Measurements from ENCODE around the gene PLA2G12A.

Gene PLA2G12A

GRCh38 chr4:109755656-109756055, 25.8 kb upstream of the PLA2G12A start:
- Histone ChIP-seq H3K4me1 (ENCODE audit: low read length) (no peaks in the 10 kb centered on the region), H2AFZ (ENCODE audit: low read depth, low read length) (no peak overlapping the region), H3K36me3 (replicated peaks; ENCODE audit: low read depth, low read length) (no peaks in the 10 kb centered on the region)

GRCh38 chr4:109754093-109754857, 24.4 kb upstream of the PLA2G12A start:
- no peaks in the 10 kb centered on the region for H4K20me1 ChIP-seq (ENCODE audit: insufficient read depth, low read length)
- no peak overlapping the region for H2AFZ ChIP-seq (ENCODE audit: low read depth, low read length)
- no peak overlapping the region for H3K4me2 ChIP-seq (ENCODE audit: low read length)
- H3K9me3 ChIP-seq (ENCODE audit: insufficient read depth, low read length) = no peaks in the 10 kb centered on the region
- H3K4me3 ChIP-seq (ENCODE audit: low read length) = no peak overlapping the region
- no peaks in the 10 kb centered on the region for H3K27me3 ChIP-seq (ENCODE audit: low read depth, low read length)
- TF ChIP-seq EZH2phosphoT487 (IDR thresholded peaks at IDR 0.05; ENCODE audit: low read depth) = no peak
- no peak for TF ChIP-seq CTCF (IDR thresholded peaks at IDR 0.05; ENCODE audit: low read depth, low read length)
- H3K27ac ChIP-seq (ENCODE audit: low read length) = no peak overlapping the region
- H3K4me1 ChIP-seq (ENCODE audit: low read length) = no peaks in the 10 kb centered on the region
- no peak overlapping the region for H3K9ac ChIP-seq (ENCODE audit: low read length)
- no peaks in the 10 kb centered on the region for H3K79me2 ChIP-seq (ENCODE audit: low read length)
- H3K36me3 ChIP-seq (replicated peaks; ENCODE audit: low read depth, low read length) = no peaks in the 10 kb centered on the region

More at GRCh38 chr4:109755656-109756055, 25.8 kb upstream of the PLA2G12A start:
- Histone ChIP-seq H3K9ac (ENCODE audit: low read length) (no peak overlapping the region), H3K27me3 (ENCODE audit: low read depth, low read length) (no peaks in the 10 kb centered on the region), H3K79me2 (ENCODE audit: low read length) (no peaks in the 10 kb centered on the region), H3K27ac (ENCODE audit: low read length) (no peak overlapping the region), H3K4me3 (ENCODE audit: low read length) (no peak overlapping the region), H4K20me1 (ENCODE audit: insufficient read depth, low read length) (no peaks in the 10 kb centered on the region), H3K4me2 (ENCODE audit: low read length) (no peak overlapping the region), H3K9me3 (ENCODE audit: insufficient read depth, low read length) (no peaks in the 10 kb centered on the region)
- TF ChIP-seq EZH2phosphoT487 (IDR thresholded peaks at IDR 0.05; ENCODE audit: low read depth) = no peak
- no peak for TF ChIP-seq CTCF (IDR thresholded peaks at IDR 0.05; ENCODE audit: low read depth, low read length)

GRCh38 chr4:109752525-109752924, 22.7 kb upstream of the PLA2G12A start:
- H3K27ac ChIP-seq (ENCODE audit: low read length) = no peak overlapping the region
- H3K36me3 ChIP-seq (replicated peaks; ENCODE audit: low read depth, low read length) = no peaks in the 10 kb centered on the region
- H3K9me3 ChIP-seq (ENCODE audit: insufficient read depth, low read length) = no peaks in the 10 kb centered on the region
- H2AFZ ChIP-seq (ENCODE audit: low read depth, low read length) = no peak overlapping the region
- no peaks in the 10 kb centered on the region for H3K27me3 ChIP-seq (ENCODE audit: low read depth, low read length)
- no peak overlapping the region for H3K4me2 ChIP-seq (ENCODE audit: low read length)
- H3K4me3 ChIP-seq (ENCODE audit: low read length) = no peak overlapping the region
- H3K9ac ChIP-seq (ENCODE audit: low read length) = no peak overlapping the region
- H3K4me1 ChIP-seq (ENCODE audit: low read length) = no peaks in the 10 kb centered on the region
- no peaks in the 10 kb centered on the region for H3K79me2 ChIP-seq (ENCODE audit: low read length)
- H4K20me1 ChIP-seq (ENCODE audit: insufficient read depth, low read length) = no peaks in the 10 kb centered on the region
- no peak for TF ChIP-seq EZH2phosphoT487 (IDR thresholded peaks at IDR 0.05; ENCODE audit: low read depth)
- TF ChIP-seq CTCF (IDR thresholded peaks at IDR 0.05; ENCODE audit: low read depth, low read length) = no peak

GRCh38 chr4:109751852-109752251, 22.0 kb upstream of the PLA2G12A start:
- Histone ChIP-seq H4K20me1 (ENCODE audit: insufficient read depth, low read length) (no peaks in the 10 kb centered on the region), H3K36me3 (replicated peaks; ENCODE audit: low read depth, low read length) (no peaks in the 10 kb centered on the region), H3K9ac (ENCODE audit: low read length) (no peak overlapping the region)

More at GRCh38 chr4:109751852-109752251, 22.0 kb upstream of the PLA2G12A start:
- Histone ChIP-seq H3K4me1 (ENCODE audit: low read length) (no peaks in the 10 kb centered on the region), H3K79me2 (ENCODE audit: low read length) (no peaks in the 10 kb centered on the region), H2AFZ (ENCODE audit: low read depth, low read length) (no peak overlapping the region), H3K9me3 (ENCODE audit: insufficient read depth, low read length) (no peaks in the 10 kb centered on the region), H3K27me3 (ENCODE audit: low read depth, low read length) (no peaks in the 10 kb centered on the region), H3K4me3 (ENCODE audit: low read length) (no peak overlapping the region), H3K4me2 (ENCODE audit: low read length) (no peak overlapping the region), H3K27ac (ENCODE audit: low read length) (no peak overlapping the region)
- TF ChIP-seq CTCF (IDR thresholded peaks at IDR 0.05; ENCODE audit: low read depth, low read length) (no peak), EZH2phosphoT487 (IDR thresholded peaks at IDR 0.05; ENCODE audit: low read depth) (no peak)
